Stimulated activated CD4-positive, alpha-beta T cell treated with anti-CD3 and anti-CD28 coated beads, Interleukin-1b, Interleukin-23, amount 100 ng/mL, for 24 hours (primary cell): Measurements from ENCODE around the gene LIX1L.

Experiments
- DNase-seq, 4 experiments: peaks; one replicate each; pipeline ENCODE4 v3.0.0-alpha.2; 2020; ENCODE audit warnings: low read depth in 4 of 4, low spot score in 1 of 4

LIX1L gene

GRCh38 chr1:145963265-145964019 lies 5.6 kb upstream of the LIX1L start:
- no peak for DNase-seq

DNA sequence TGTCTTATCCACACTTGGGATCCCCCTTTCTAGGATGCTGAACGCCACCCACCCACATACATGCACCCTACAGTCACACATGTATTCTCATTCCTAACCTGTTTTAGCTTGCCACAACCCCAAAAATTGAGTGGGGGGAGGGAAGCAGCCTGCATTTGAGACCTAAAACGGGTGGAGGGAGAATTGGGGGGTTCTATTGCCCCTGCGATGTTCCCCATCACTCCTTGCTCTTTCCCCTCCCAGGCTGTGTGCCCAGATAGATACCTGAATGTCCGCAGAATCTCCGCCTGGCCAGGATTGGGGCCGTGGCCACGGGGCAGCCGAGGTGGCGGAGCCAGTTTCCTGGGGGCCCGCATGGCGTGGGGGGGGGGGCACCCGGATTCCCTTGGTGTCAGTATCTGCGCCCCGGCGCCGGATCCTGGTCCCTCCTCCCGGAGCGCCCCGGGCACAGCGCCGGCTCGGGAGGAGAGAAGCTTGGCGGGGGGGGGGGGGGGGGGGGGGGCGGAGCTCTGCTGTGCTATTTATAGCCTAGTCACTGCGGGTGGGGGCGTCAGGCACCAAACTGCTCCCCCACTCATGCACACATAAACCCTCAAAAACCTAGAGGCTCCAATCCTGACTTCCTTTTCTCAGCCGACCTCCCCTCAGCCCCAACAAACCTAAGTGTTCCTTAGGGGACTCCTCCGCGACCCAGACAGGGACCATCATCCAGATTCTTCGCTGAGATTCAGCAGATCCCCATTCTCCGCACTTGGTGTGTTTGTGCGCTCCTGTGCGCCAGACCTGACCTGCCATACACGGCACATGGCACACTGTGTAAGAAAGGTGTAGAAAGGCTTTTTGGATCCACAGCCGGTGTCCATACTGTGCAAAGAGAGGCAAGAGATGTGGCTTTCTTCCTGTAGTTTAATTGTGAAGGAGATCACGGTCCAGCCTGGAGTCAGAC lies 4.6 kb upstream of the LIX1L start:
- no peak for DNase-seq

GRCh38 chr1:145961425-145962156 lies 3.8 kb upstream of the LIX1L start:
- peak in 1 of 4 experiments; percentile 57 for DNase-seq

GRCh38 chr1:145961109-145961424 lies 3.2 kb upstream of the LIX1L start:
- no peak for DNase-seq

- DNase-seq: no peak
Measured at GRCh38 chr1:145960468-145961108, 2.8 kb upstream of the LIX1L start.

DNA sequence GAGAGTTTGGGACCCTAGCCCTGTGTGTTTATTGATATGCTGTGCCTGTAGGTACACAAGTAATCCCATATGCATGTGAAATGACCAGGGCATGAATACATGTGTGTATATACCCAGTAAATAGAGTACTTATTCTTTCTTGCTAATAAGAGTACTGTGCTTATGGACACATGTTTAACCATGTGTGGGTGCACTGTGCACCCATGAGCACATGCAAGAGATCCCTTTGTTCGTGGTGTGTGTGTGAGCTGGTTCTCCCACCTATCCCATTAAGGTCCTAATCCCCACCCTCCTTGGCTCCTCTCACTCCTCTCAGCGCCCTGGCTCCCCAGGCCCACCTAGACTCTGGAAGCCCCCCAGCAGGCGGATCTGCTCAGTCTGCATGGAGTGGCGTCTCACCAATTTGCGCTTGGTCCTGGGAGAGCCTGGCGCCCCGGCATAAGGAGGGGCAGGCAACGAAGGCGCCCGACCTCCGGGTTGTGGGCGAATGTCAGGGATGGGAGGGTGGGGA lies 2.2 kb upstream of the LIX1L start:
- no peak for DNase-seq

GRCh38 chr1:145959333-145959732 lies 1.5 kb upstream of the LIX1L start:
- no peak for DNase-seq

GRCh38 chr1:145958734-145959133 lies 917 bp upstream of the LIX1L start:
- no peak for DNase-seq

- DNase-seq: no peak
Measured at GRCh38 chr1:145956781-145957442, 905 bp downstream of the LIX1L start.

- no peak for DNase-seq
Measured at GRCh38 chr1:145956361-145956760, 1.5 kb downstream of the LIX1L start.

- no peak for DNase-seq
Measured at GRCh38 chr1:145955436-145955835, 2.4 kb downstream of the LIX1L start.

DNA sequence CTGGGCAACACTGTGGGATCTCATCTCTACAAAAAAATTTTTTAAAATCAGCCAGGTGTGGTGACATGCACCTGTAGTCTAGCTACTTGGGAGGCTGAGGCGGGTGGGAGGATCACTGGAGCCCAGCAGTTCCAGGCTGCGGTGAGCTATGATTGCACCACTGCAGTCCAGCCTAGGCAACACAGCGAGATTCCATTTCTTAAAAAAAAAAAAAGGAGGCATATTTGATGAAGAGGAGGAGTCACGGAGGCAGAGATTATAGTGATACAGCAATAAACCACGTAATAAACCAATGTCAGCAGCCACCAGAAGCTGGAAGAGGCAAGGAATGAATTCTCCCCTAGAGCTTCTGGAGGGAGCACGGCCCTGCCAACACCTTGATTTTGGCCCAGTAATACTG lies 4.0 kb downstream of the LIX1L start:
- DNase-seq: no peak

- no peak for DNase-seq
Measured at GRCh38 chr1:145952903-145953302, 4.9 kb downstream of the LIX1L start.

DNA sequence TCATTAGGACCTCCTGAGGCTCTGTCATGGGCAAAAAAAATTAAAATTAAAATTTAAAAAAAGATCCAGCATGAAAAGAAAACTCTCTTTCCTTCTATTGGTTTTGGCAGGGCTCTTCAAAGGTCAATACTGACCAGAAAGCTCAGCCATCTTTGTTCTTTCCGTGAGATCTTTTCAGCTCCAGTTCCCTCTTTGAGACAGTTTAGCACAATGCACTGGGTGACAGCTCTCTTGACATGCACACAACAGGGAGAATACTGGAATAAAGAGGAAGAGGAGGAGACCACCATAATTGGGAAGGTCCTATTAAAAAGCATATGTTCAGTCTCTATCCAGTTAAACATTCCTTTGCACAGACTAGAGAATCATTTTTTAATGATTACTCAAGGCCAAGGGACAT lies 6.3 kb downstream of the LIX1L start:
- DNase-seq: no peak

DNA sequence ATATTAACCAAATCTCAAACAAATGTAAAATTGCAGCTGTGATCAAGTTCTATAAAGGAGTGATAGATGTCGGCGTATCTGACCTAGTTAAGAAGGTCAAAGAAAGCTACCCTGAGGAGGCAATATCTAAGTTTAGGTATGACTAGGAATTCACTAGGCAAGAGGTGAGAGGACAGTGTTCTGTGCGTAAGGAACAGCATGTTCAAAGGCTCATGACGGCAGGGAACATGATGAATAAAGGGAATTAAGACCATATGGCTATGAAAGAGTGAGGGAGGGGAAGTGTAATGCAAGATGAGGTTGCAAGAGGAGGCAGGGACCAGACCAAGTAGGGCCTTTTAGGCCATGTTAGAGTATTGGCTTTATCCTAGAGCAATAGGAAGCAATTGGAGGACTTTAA lies 8.6 kb downstream of the LIX1L start:
- DNase-seq: no peak

DNA sequence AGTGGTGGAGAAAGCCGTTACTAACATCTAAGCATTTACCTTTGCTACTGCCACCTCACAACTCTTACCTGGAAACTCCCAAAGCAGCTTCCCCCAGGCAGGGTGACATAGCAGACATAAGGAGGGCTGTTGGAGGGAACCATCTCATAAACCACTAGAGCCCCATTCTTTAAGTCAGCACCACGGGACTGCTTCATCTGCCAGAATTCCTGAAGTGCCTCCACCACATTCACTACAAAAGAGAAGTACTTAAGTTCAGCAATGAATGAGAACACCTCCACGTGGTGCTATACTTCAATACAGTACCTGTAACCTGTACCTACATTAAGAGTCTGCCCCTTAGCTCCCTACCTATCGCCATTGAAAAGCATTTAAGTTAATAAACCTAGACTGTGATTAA lies 10.3 kb downstream of the LIX1L start:
- no peak for DNase-seq

DNA sequence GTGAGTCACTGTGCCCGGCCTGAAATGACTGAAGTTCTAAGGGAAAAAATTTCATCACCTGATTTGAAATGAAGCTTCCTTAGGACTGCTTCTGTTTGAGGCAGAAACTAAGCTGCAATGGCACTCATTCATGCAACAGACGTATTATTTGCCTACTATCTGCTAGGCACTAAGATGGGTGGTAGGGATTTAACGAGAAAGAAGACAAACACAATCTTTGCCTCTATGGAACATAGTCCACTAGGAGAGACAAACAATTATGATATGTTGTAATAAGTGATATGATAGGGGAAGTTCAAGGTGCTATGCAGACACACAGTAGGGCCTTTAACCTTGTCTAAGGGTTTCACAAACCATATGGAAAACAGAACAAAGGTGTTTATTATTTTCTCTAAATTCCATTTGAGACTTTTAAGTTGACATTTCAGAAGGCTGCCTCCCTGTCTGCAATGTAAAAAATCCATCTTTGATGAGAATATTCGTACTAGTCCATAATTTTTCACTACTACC lies 11.3 kb downstream of the LIX1L start:
- DNase-seq: no peak

DNA sequence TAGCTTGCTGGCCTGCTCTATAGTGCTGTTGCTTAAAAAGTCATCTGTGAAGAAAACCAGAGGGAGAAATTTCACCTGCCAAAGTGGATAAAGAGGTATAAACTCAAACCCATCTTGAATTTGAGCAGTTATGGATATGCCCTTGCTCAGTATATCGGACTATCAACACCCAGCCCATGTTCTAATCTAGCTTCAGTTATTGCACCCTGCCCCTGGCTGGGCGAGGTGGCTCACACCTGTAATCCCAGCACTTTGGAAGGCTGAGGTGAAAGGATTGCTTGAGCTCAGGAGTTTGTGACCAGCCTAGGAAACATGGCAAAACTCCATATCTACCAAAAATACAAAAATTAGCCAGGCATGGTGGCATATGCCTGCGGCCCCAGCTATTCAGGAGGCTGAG lies 13.3 kb downstream of the LIX1L start:
- DNase-seq: no peak

DNA sequence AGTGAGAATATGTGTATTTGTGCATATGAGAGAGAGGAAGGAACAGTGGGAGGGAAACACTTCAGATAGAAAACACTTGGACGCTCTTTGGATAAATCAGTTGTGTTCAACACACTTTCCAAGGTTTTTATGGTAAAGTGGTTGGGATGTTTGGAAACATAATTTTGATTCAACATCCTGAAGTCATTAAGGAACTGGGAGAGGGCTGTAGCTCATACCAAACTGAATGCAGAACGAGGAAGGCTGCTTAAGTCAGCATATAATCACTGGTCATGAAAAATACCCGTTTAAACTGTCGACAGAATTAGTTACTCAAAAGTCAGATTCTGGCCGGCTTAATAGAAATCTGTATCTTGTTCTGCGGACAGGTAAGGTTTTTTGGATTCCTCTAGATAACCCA lies 14.9 kb downstream of the LIX1L start:
- DNase-seq: no peak

GRCh38 chr1:145942405-145942804 lies 15.4 kb downstream of the LIX1L start:
- DNase-seq: no peak
